HepG2 (cell line): ENCODE results near the gene PLD1. TPM values are rescaled to one million over a fixed set of nuclear protein-coding genes. Genes with fewer than 3 reads are reported as not detected.

ENCODE experiments used
- ATAC-seq: fragments of 200-7000 bp; cut with Tn5 transposase; 3 replicates; pipeline ENCODE4 v1.9.1; 2020; ENCODE audit warnings: mild to moderate bottlenecking, moderate library complexity
- BruUV-seq: library from RNA; stranded (reverse); fragments of 400-500 nt; replicated peaks from 2 replicates; lab custom pipeline; 2021; lab: Mats Ljungman, UMichigan
- CTCF ChIA-PET: fragments of 300-600 bp; formaldehyde crosslinking; extraction: SDS; loops from one replicate; lab custom pipeline; 2021; ENCODE audit warnings: low total read pairs, inconsistent platforms, low intra/inter-chr PET ratio; lab: Yijun Ruan, JAX
- POLR2A ChIA-PET: fragments of 350-600 bp; sonication (Branson Sonifier 250); formaldehyde crosslinking; loops from one replicate; lab custom pipeline; 2020; ENCODE audit warnings: antibody characterized with exemption, inconsistent platforms; lab: Yijun Ruan, JAX
- DNase-seq: peaks from one replicate; pipeline ENCODE4 v3.0.0-alpha.2; 2015; ENCODE audit warnings: low spot score
- FAIRE-seq: peaks from 3 replicates; lab custom pipeline; 2011; peaks lifted over from hg19 to GRCh38; lab: Jason Lieb, UNC
- H2AFZ ChIP-seq: one replicate; pipeline ENCODE4 v1.6.1; 2011; ENCODE audit warnings: low read length, inconsistent platforms
- H3K27ac ChIP-seq: fragments of 300-600 bp; 3 replicates; pipeline ENCODE4 v1.8.0; 2011; ENCODE audit warnings: mixed run types, mild to moderate bottlenecking, mixed read lengths, low read length, inconsistent platforms; ENCODE audit not compliant: insufficient read depth; ENCODE audit errors: extremely low read length
- H3K27me3 ChIP-seq, 2 experiments: fragments of 200-600 bp in 1 of 2; 2 replicates in 1 of 2; 3 replicates in 1 of 2; pipeline versions ENCODE4 v1.6.0 to v1.8.0; 2011; ENCODE audit warnings: low read length in 2 of 2, mild to moderate bottlenecking in 2 of 2, moderate library complexity in 2 of 2, inconsistent platforms in 1 of 2; ENCODE audit not compliant: insufficient read depth in 2 of 2, control insufficient read depth in 1 of 2
- H3K36me3 ChIP-seq, 2 experiments: fragments of 200-600 bp in 1 of 2; replicated peaks in 1 of 2; 2 replicates in 1 of 2; 3 replicates in 1 of 2; pipeline versions ENCODE4 v1.5.1 to v1.8.0; 2011; ENCODE audit warnings: low read length in 2 of 2, inconsistent platforms in 1 of 2; ENCODE audit not compliant: insufficient read depth in 2 of 2, control insufficient read depth in 1 of 2
- H3K4me1 ChIP-seq: 2 replicates; pipeline ENCODE4 v1.5.1; 2012; ENCODE audit warnings: low read length, inconsistent platforms; ENCODE audit not compliant: insufficient read depth
- H3K4me2 ChIP-seq: 2 replicates; pipeline ENCODE4 v1.6.0; 2011; ENCODE audit warnings: low read depth, low read length, inconsistent platforms
- H3K4me3 ChIP-seq, 3 experiments: fragments of 200-600 bp in 1 of 3; sonication (generic), shearing (Covaris generic) in 1 of 3; replicated peaks in 1 of 3; 2 replicates each; pipeline ENCODE4 v1.5.1; 2011 to 2016; ENCODE audit warnings: low read length in 3 of 3, inconsistent platforms in 2 of 3, low read depth in 2 of 3, mild to moderate bottlenecking in 2 of 3, control low read depth in 1 of 3, mixed read lengths in 1 of 3; ENCODE audit not compliant: insufficient read depth in 1 of 3
- H3K79me2 ChIP-seq: one replicate; pipeline ENCODE4 v1.6.1; 2011; ENCODE audit warnings: low read length, inconsistent platforms; ENCODE audit not compliant: insufficient read depth
- H3K9ac ChIP-seq: 2 replicates; pipeline ENCODE4 v1.6.0; 2011; ENCODE audit warnings: mild to moderate bottlenecking, low read depth, low read length, inconsistent platforms; ENCODE audit not compliant: insufficient read depth
- H3K9me3 ChIP-seq: 2 replicates; pipeline ENCODE4 v1.5.1; 2012; ENCODE audit warnings: mild to moderate bottlenecking, low read length
- H4K20me1 ChIP-seq: 2 replicates; pipeline ENCODE4 v1.6.0; 2011; ENCODE audit warnings: inconsistent platforms, mild to moderate bottlenecking, low read length, moderate library complexity; ENCODE audit not compliant: insufficient read depth
- CHD2 ChIP-seq: IDR thresholded peaks from 2 replicates; pipeline ENCODE4 v1.6.1; 2011; ENCODE audit warnings: low read depth, low read length, improper control_type of control experiment
- KDM5B ChIP-seq: sonication (generic); formaldehyde crosslinking; IDR thresholded peaks from 2 replicates; pipeline ENCODE4 v1.4.0; 2020; ENCODE audit warnings: missing genetic modification reagents, mild to moderate bottlenecking, borderline replicate concordance
- MLLT10 ChIP-seq: sonication (generic); formaldehyde crosslinking; IDR thresholded peaks from 2 replicates; pipeline ENCODE4 v1.4.0; 2020; ENCODE audit warnings: missing genetic modification reagents
- NFKB2 ChIP-seq: sonication (generic); formaldehyde crosslinking; IDR thresholded peaks from 2 replicates; pipeline ENCODE4 v1.4.0; 2020; ENCODE audit warnings: missing genetic modification reagents, borderline replicate concordance
- SIN3A ChIP-seq: IDR thresholded peaks from 2 replicates; pipeline ENCODE4 v1.6.1; 2011; ENCODE audit warnings: low read depth, mild to moderate bottlenecking, control low read depth, low read length, borderline replicate concordance
- SRSF4 ChIP-seq: fragments of 200-400 bp; formaldehyde crosslinking; IDR thresholded peaks from one replicate; pipeline ENCODE4 v1.6.1; 2018; ENCODE audit warnings: mild to moderate bottlenecking, low read depth, low read length, moderate library complexity; ENCODE audit not compliant: poor library complexity, severe bottlenecking
- ZNF615 ChIP-seq: sonication (generic); formaldehyde crosslinking; IDR thresholded peaks from 2 replicates; pipeline ENCODE4 v1.5.0; 2020; ENCODE audit warnings: mild to moderate bottlenecking, missing genetic modification reagents, borderline replicate concordance
- WGBS: methylation state at CpG from one replicate; pipeline ENCODE4 v1.1.6; 2017; ENCODE audit warnings: low lambda C conversion rate; 5-methylcytosine and 5-hydroxymethylcytosine counted together
- in situ Hi-C: cut with HindIII; loops from 2 replicates; pipeline ENCODE4 v1.10.0; 2017; ENCODE audit warnings: low pct_unique_long_range_greater_than_20kb; ENCODE audit not compliant: extremely low pct_ligation_motif_present
- intact Hi-C: fragments of 100-400 bp; cut with micrococcal nuclease; formaldehyde crosslinking; loops from one replicate; pipeline ENCODE4 v1.10.0; 2022; ENCODE audit not compliant: unreplicated experiment
- polyA plus RNA-seq, 8 experiments: library from polyadenylated mRNA; depleted of rRNA in 3 of 8; stranded (reverse) in 7 of 8; unstranded in 1 of 8; fragments of >200 nt; fragmentation: Illumina TruSeq in 4 of 8; extraction: Trizol in 4 of 8; gene quantifications; 2 replicates each; pipeline versions ENCODE4 v1.2.1 to v1.2.3, GENCODE V29; 2011 to 2016; ENCODE audit warnings: low read depth in 4 of 8, missing spikeins in 1 of 8, mixed read lengths in 1 of 8; ENCODE audit not compliant: insufficient read depth in 1 of 8
- total RNA-seq, 5 experiments: library from RNA; depleted of rRNA; stranded (reverse); fragments of >200 nt; fragmentation: Illumina TruSeq; extraction: Trizol; gene quantifications; 2 replicates each; pipeline ENCODE4 v1.2.3, GENCODE V29; 2016; ENCODE audit warnings: low read depth in 1 of 5

The PLD1 gene
- total and polyA plus RNA-seq, 2 of the 13 experiments (the other 11 are each of a cell fraction or from before 2014, with no cell fraction given) = 27.1 to 59.4 TPM

GRCh38 chr3:171676601-171677175 lies 133.6 kb downstream of the PLD1 start:
- FAIRE-seq (no peak), DNase-seq (no peak), ATAC-seq (no peak)
- ChIA-PET CTCF (no interaction called here), POLR2A (no interaction called here)
- Histone ChIP-seq H3K4me2 (no peak overlapping the region), H3K36me3 (peaks cover 13 to 36% of the 10 kb centered on the region in 2 experiments), H3K27me3 (no peaks in the 10 kb centered on the region), H3K4me3 (no peak overlapping the region), H2AFZ (no peak overlapping the region), H3K4me1 (peaks cover 48% of the 10 kb centered on the region), H3K27ac (no peak overlapping the region), H3K9me3 (no peaks in the 10 kb centered on the region), H3K9ac (no peak overlapping the region), H3K79me2 (peaks cover 2% of the 10 kb centered on the region), H4K20me1 (0 out of 2 replicates have a peak, but pooled peaks cover 2% of the 10 kb centered on the region)
- no TSS peak for BruUV-seq
- intact Hi-C loops (no loop called here), in situ Hi-C loops (no loop called here)
- 98% methylated on average over 9 of the region's 10 CpGs for WGBS
- TF ChIP-seq SIN3A (no peak), NFKB2 (CRISPR knock-in tag) (no peak), CHD2 (no peak), ZNF615 (CRISPR knock-in tag) (no peak), KDM5B (CRISPR knock-in tag) (no peak), SRSF4 (no peak)

GRCh38 chr3:171673951-171674350 lies 136.3 kb downstream of the PLD1 start:
- peaks cover 17 to 43% of the 10 kb centered on the region in 2 experiments for H3K36me3 ChIP-seq
- no peak for DNase-seq
- no peak overlapping the region for H3K27ac ChIP-seq
- H3K27me3 ChIP-seq = no peaks in the 10 kb centered on the region
- H3K9me3 ChIP-seq = no peaks in the 10 kb centered on the region
- H2AFZ ChIP-seq = no peak overlapping the region
- 82% methylated on average over 1 of the region's 1 CpG for WGBS
- in situ Hi-C loops (no loop called here), intact Hi-C loops (no loop called here)
- no peak for TF ChIP-seq MLLT10 (CRISPR knock-in tag)
- H3K4me2 ChIP-seq = no peak overlapping the region
- H3K79me2 ChIP-seq = peaks cover 2% of the 10 kb centered on the region
- H4K20me1 ChIP-seq = 0 out of 2 replicates have a peak, but pooled peaks cover 2% of the 10 kb centered on the region
- no peak for ATAC-seq
- no peak overlapping the region for H3K4me3 ChIP-seq
- BruUV-seq = no TSS peak
- H3K9ac ChIP-seq = no peak overlapping the region
- H3K4me1 ChIP-seq = peaks cover 21% of the 10 kb centered on the region
- CTCF ChIA-PET = no interaction called here
- no peak for FAIRE-seq
- POLR2A ChIA-PET = no interaction called here
